ENCODE measurements around the gene LRRC49. TPM values are rescaled to one million over a fixed set of nuclear protein-coding genes. Genes with fewer than 3 reads are reported as not detected.

Gene LRRC49
- total and polyA plus RNA-seq, 2 of the 13 experiments (the other 11 are each of a cell fraction or from before 2014, with no cell fraction given) = 0.57 to 1.00 TPM

DNA sequence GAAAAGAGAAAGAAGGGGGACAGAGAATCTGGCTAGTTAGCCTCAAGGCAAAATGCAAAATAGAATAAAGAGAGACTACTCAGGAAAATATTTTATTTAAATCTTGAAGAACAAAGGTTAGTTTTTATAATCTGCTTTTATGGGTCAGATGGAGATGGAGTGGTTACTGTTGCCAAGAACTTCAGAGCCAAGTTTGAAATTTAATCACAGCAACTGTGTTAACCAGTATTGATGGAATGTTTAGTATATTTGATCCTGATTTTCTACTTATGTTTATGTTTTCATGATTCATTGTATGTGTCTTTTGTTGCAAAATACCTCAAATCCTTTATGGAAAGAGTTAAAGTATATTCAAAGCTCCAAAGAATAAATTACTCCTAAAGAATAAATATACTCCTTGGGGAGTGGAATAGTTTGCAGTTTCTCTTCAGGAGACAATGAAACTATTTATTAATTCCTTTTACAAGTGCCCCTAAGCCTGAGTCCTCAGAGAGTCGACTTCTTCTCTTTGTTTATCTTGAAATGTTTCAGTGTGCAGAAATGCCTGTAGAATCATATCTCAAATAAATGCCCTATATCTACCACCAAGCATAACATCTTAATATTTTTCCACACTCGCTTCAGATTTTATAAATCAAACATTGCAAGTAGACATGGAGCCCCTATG is 161.8 kb downstream of the LRRC49 start (continued):
- no peak for TF ChIP-seq SCMH1 (CRISPR knock-in tag; IDR thresholded peaks at IDR 0.05; ENCODE audit: borderline replicate concordance)
- no peak for TF ChIP-seq ZBTB7B (CRISPR knock-in tag; IDR thresholded peaks at IDR 0.05)
- no peak for TF ChIP-seq ZNF329 (CRISPR knock-in tag; IDR thresholded peaks at IDR 0.05; ENCODE audit: low read depth)
- TF ChIP-seq, protein P1, sequence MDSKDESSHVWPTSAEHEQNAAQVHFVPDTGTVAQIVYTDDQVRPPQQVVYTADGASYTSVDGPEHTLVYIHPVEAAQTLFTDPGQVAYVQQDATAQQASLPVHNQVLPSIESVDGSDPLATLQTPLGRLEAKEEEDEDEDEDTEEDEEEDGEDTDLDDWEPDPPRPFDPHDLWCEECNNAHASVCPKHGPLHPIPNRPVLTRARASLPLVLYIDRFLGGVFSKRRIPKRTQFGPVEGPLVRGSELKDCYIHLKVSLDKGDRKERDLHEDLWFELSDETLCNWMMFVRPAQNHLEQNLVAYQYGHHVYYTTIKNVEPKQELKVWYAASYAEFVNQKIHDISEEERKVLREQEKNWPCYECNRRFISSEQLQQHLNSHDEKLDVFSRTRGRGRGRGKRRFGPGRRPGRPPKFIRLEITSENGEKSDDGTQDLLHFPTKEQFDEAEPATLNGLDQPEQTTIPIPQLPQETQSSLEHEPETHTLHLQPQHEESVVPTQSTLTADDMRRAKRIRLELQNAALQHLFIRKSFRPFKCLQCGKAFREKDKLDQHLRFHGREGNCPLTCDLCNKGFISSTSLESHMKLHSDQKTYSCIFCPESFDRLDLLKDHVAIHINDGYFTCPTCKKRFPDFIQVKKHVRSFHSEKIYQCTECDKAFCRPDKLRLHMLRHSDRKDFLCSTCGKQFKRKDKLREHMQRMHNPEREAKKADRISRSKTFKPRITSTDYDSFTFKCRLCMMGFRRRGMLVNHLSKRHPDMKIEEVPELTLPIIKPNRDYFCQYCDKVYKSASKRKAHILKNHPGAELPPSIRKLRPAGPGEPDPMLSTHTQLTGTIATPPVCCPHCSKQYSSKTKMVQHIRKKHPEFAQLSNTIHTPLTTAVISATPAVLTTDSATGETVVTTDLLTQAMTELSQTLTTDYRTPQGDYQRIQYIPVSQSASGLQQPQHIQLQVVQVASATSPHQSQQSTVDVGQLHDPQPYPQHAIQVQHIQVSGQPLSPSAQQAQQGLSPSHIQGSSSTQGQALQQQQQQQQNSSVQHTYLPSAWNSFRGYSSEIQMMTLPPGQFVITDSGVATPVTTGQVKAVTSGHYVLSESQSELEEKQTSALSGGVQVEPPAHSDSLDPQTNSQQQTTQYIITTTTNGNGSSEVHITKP (CRISPR knock-in tag; IDR thresholded peaks at IDR 0.05; ENCODE audit: low read depth) = no peak

DNA sequence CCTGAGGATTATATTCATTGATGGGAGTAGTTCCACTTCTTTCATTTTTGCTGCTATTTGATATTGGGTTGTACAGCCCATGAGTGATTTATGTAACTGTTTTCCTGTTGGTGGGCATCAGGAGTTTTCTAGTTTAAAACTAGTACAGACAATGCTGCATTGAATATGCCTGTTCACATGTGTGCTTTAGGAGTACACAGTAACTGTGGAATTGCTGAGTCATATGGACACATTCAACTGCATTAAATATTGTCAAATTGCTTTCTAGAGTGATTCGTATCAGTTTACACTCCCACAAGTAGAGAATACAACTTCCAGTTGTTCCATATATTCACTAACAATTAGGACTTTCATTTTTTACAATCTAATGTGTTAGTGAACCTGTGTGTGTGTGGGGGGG is 162.8 kb downstream of the LRRC49 start:
- ATAC-seq = no peak
- DNase-seq (ENCODE audit: low spot score) = no peak
- no TSS peak for BruUV-seq (replicated peaks)
- Histone ChIP-seq H3K4me3 (replicated peaks in 1 of 3; ENCODE audit: insufficient read depth in 1 of 3, low read depth in 2 of 3, low read length in 3 of 3) (no peak overlapping the region), H3K4me1 (ENCODE audit: insufficient read depth, low read length) (no peaks in the 10 kb centered on the region), H3K79me2 (ENCODE audit: insufficient read depth, low read length) (no peaks in the 10 kb centered on the region), H2AFZ (ENCODE audit: low read length) (no peak overlapping the region), H3K9ac (ENCODE audit: insufficient read depth, low read depth, low read length) (no peak overlapping the region), H3K27me3 (ENCODE audit: control insufficient read depth in 1 of 2, insufficient read depth in 2 of 2, low read length in 2 of 2) (no peaks in the 10 kb centered on the region), H3K27ac (ENCODE audit: extremely low read length, insufficient read depth, low read length) (no peak overlapping the region), H3K9me3 (ENCODE audit: low read length) (no peaks in the 10 kb centered on the region), H3K36me3 (replicated peaks in 1 of 2; ENCODE audit: control insufficient read depth in 1 of 2, insufficient read depth in 2 of 2, low read length in 2 of 2) (no peaks in the 10 kb centered on the region), H3K4me2 (ENCODE audit: low read depth, low read length) (no peak overlapping the region), H4K20me1 (ENCODE audit: insufficient read depth, low read length) (no peaks in the 10 kb centered on the region)
- TF ChIP-seq ZNF253 (CRISPR knock-in tag; IDR thresholded peaks at IDR 0.05; ENCODE audit: borderline replicate concordance) (no peak), MAFK (conservative IDR thresholded peaks at IDR 0.05 in 1 of 2, IDR thresholded peaks at IDR 0.05 in 1 of 2; ENCODE audit: low read length in 2 of 2) (peak; percentile 28 to 51; a peak in 2 of 4 replicates), ZNF501 (CRISPR knock-in tag; IDR thresholded peaks at IDR 0.05) (no peak), NFE2L2 (IDR thresholded peaks at IDR 0.05; ENCODE audit: low read length) (peak; percentile 71), ZNF124 (CRISPR knock-in tag; IDR thresholded peaks at IDR 0.05) (no peak)
- ChIA-PET POLR2A (no interaction called here), CTCF (ENCODE audit: low intra/inter-chr PET ratio, low total read pairs) (no interaction called here)
- intact Hi-C loops (cut with micrococcal nuclease; ENCODE audit: unreplicated experiment) (no loop called here), in situ Hi-C loops (cut with HindIII; ENCODE audit: extremely low pct_ligation_motif_present, low pct_unique_long_range_greater_than_20kb) (no loop called here)
- FAIRE-seq = no peak
- 0% methylated on average over 1 of the region's 1 CpG for WGBS (ENCODE audit: low lambda C conversion rate)

Data from HepG2 (cell line).